GM12878 (cell line): ENCODE data around the gene CHN2. TPM values are rescaled to one million over a fixed set of nuclear protein-coding genes. Genes with fewer than 3 reads are reported as not detected.

ENCODE experiments used
- ATAC-seq: fragments of 200-7000 bp; cut with Tn5 transposase; 3 replicates; pipeline ENCODE4 v1.9.1; 2020; ENCODE audit warnings: mild to moderate bottlenecking, moderate library complexity
- BruUV-seq: library from RNA; stranded (reverse); fragments of 400-500 nt; replicated peaks from 2 replicates; lab custom pipeline; 2021; lab: Mats Ljungman, UMichigan
- CTCF ChIA-PET: fragments of 300-600 bp; sonication (Branson Sonifier 250); formaldehyde crosslinking; extraction: SDS; loops from one replicate; lab custom pipeline; 2021; ENCODE audit warnings: inconsistent platforms; lab: Yijun Ruan, JAX
- POLR2A ChIA-PET: fragments of 350-600 bp; formaldehyde crosslinking; extraction: SDS; loops from one replicate; lab custom pipeline; 2021; ENCODE audit warnings: inconsistent platforms; lab: Charles Lee
- RAD21 ChIA-PET: fragments of 300-600 bp; sonication (Branson Sonifier 250); formaldehyde crosslinking; loops from one replicate; lab custom pipeline; 2023; ENCODE audit warnings: antibody characterized with exemption; ENCODE audit not compliant: unreplicated experiment; lab: Charles Lee
- SMC1A ChIA-PET: fragments of 300-600 bp; sonication (Branson Sonifier 250); formaldehyde crosslinking; loops from one replicate; lab custom pipeline; 2023; ENCODE audit not compliant: unreplicated experiment, uncharacterized antibody; lab: Charles Lee
- DNase-seq: peaks from one replicate; pipeline ENCODE4 v3.0.0-alpha.2; 2011; ENCODE audit warnings: low read depth, low spot score
- FAIRE-seq: peaks from 3 replicates; lab custom pipeline; 2011; peaks lifted over from hg19 to GRCh38; lab: Jason Lieb, UNC
- H2AFZ ChIP-seq: 2 replicates; pipeline ENCODE4 v1.6.0; 2011; ENCODE audit warnings: low read depth, low read length, control low read depth; ENCODE audit not compliant: control insufficient read depth
- H3K27ac ChIP-seq: 2 replicates; pipeline ENCODE4 v1.5.1; 2011; ENCODE audit warnings: control low read depth; ENCODE audit not compliant: control insufficient read depth, insufficient read depth
- H3K27me3 ChIP-seq, 2 experiments: replicated peaks in 1 of 2; 2 replicates each; pipeline versions ENCODE4 v1.6.0 to v1.6.1; 2011; ENCODE audit warnings: low read length in 1 of 2; ENCODE audit not compliant: control insufficient read depth in 2 of 2, insufficient read depth in 2 of 2
- H3K36me3 ChIP-seq, 2 experiments: 2 replicates each; pipeline ENCODE4 v1.5.1; 2011; ENCODE audit warnings: low read length in 1 of 2; ENCODE audit not compliant: control insufficient read depth in 2 of 2, insufficient read depth in 2 of 2
- H3K4me1 ChIP-seq: 2 replicates; pipeline ENCODE4 v1.6.1; 2011; ENCODE audit warnings: mild to moderate bottlenecking, low read length, moderate library complexity, mixed read lengths; ENCODE audit not compliant: control insufficient read depth, insufficient read depth
- H3K4me2 ChIP-seq: 2 replicates; pipeline ENCODE4 v1.6.0; 2011; ENCODE audit warnings: control low read depth; ENCODE audit not compliant: control insufficient read depth, insufficient read depth
- H3K4me3 ChIP-seq: fragments of 200-600 bp; sonication (generic); 2 replicates; pipeline ENCODE4 v1.5.1; 2016
- H3K79me2 ChIP-seq: 2 replicates; pipeline ENCODE4 v1.6.0; 2011; ENCODE audit warnings: low read length; ENCODE audit not compliant: control insufficient read depth, insufficient read depth
- H3K9ac ChIP-seq: 2 replicates; pipeline ENCODE4 v1.8.0; 2011; ENCODE audit warnings: low read length, control low read depth, mixed read lengths; ENCODE audit not compliant: control insufficient read depth, insufficient read depth
- H3K9me3 ChIP-seq: replicated peaks from 3 replicates; pipeline ENCODE4 v1.5.1; 2011; ENCODE audit warnings: mild to moderate bottlenecking, low read length; ENCODE audit not compliant: control insufficient read depth, insufficient read depth
- H4K20me1 ChIP-seq: 2 replicates; pipeline ENCODE4 v1.6.0; 2011; ENCODE audit not compliant: control insufficient read depth, insufficient read depth
- BCL11A ChIP-seq: IDR thresholded peaks from 2 replicates; pipeline ENCODE4 v1.6.1; 2011; ENCODE audit warnings: low read depth, low read length
- E2F4 ChIP-seq: IDR thresholded peaks from 2 replicates; pipeline ENCODE4 v1.6.1; 2012; ENCODE audit warnings: low read depth, low read length, improper control_type of control experiment
- FOXK2 ChIP-seq: fragments of 450-650 bp; IDR thresholded peaks from 2 replicates; pipeline ENCODE4 v1.6.1; 2017; ENCODE audit warnings: mild to moderate bottlenecking, moderate library complexity
- MAX ChIP-seq: IDR thresholded peaks from 2 replicates; pipeline ENCODE4 v1.6.1; 2012; ENCODE audit warnings: low read depth, low read length, improper control_type of control experiment
- NFIC ChIP-seq: IDR thresholded peaks from 2 replicates; pipeline ENCODE4 v1.6.1; 2012; ENCODE audit warnings: low read depth, mild to moderate bottlenecking, inconsistent platforms, low read length, moderate library complexity
- NFXL1 ChIP-seq: fragments of 450-650 bp; IDR thresholded peaks from 2 replicates; pipeline ENCODE4 v1.6.1; 2017; ENCODE audit warnings: antibody characterized with exemption, mild to moderate bottlenecking, borderline replicate concordance
- USF2 ChIP-seq: IDR thresholded peaks from 2 replicates; pipeline ENCODE4 v1.6.1; 2011; ENCODE audit warnings: low read depth, low read length, improper control_type of control experiment, borderline replicate concordance
- ZBTB4 ChIP-seq: fragments of 450-650 bp; formaldehyde crosslinking; IDR thresholded peaks from 2 replicates; pipeline ENCODE4 v1.4.0; 2022; ENCODE audit warnings: mild to moderate bottlenecking, moderate library complexity
- ZNF274 ChIP-seq: IDR thresholded peaks from one replicate; pipeline ENCODE4 v1.8.0; 2011; ENCODE audit not compliant: insufficient read length, insufficient read depth
- ZNF384 ChIP-seq: IDR thresholded peaks from 2 replicates; pipeline ENCODE4 v1.6.1; 2012; ENCODE audit warnings: low read depth, mild to moderate bottlenecking, low read length, improper control_type of control experiment, borderline replicate concordance
- WGBS: methylation state at CpG from one replicate; pipeline ENCODE4 v1.1.6; 2016; ENCODE audit warnings: low lambda C conversion rate; ENCODE audit not compliant: insufficient replicate concordance, insufficient coverage; ENCODE audit errors: missing lambda C conversion rate; 5-methylcytosine and 5-hydroxymethylcytosine counted together
- in situ Hi-C: fragments of 300-500 bp; cut with MboI; formaldehyde crosslinking; loops from 9 replicates; pipeline ENCODE4 v1.14.3; 2018; ENCODE audit warnings: mixed read lengths
- intact Hi-C: fragments of 100-400 bp; cut with micrococcal nuclease; formaldehyde crosslinking; loops from one replicate; pipeline ENCODE4 v1.14.2; 2022; ENCODE audit not compliant: unreplicated experiment
- polyA plus RNA-seq, 11 experiments: library from polyadenylated mRNA; depleted of rRNA in 4 of 11; unstranded in 6 of 11; stranded (reverse) in 5 of 11; fragments of >200 nt; fragmentation: Nextera tagmentation in 4 of 11; fragmentation: Illumina TruSeq in 1 of 11; extraction: Ambion mirVana in 4 of 11; extraction: Trizol in 1 of 11; gene quantifications; 1 replicate in 1 of 11; 2 replicates in 10 of 11; pipeline versions ENCODE4 v1.2.1 to v1.2.3, GENCODE V29; 2011 to 2016; ENCODE audit warnings: inconsistent platforms in 2 of 11, missing spikeins in 2 of 11, low read depth in 1 of 11
- total RNA-seq, 4 experiments: library from RNA; depleted of rRNA in 3 of 4; stranded (reverse); fragments of >200 nt in 3 of 4; fragmentation: Illumina TruSeq in 1 of 4; extraction: Trizol in 1 of 4; gene quantifications; 2 replicates each; pipeline versions ENCODE4 v1.2.1 to v1.2.3, GENCODE V29; 2013 to 2021

CHN2 gene
- total and polyA plus RNA-seq, 10 of the 15 experiments (the other 5 are each of a cell fraction or from before 2014, with no cell fraction given): 0.11 to 3.8 (median 0.37) TPM; not detected in 2

GRCh38 chr7:29445736-29446135 lies 251.2 kb downstream of the CHN2 start:
- Histone ChIP-seq H3K79me2 (no peaks in the 10 kb centered on the region), H3K36me3 (no peaks in the 10 kb centered on the region), H2AFZ (no peak overlapping the region), H3K27ac (no peak overlapping the region), H3K4me3 (no peak overlapping the region), H3K4me1 (no peaks in the 10 kb centered on the region), H3K27me3 (no peaks in the 10 kb centered on the region), H3K4me2 (no peak overlapping the region), H3K9me3 (no peaks in the 10 kb centered on the region), H4K20me1 (no peaks in the 10 kb centered on the region), H3K9ac (no peak overlapping the region)
- TF ChIP-seq USF2 (no peak), BCL11A (no peak), ZNF274 (no peak), E2F4 (no peak), FOXK2 (no peak), MAX (no peak), NFXL1 (no peak), NFIC (no peak), ZBTB4 (CRISPR knock-in tag) (no peak), ZNF384 (no peak)
- BruUV-seq: no TSS peak
- SMC1A ChIA-PET: interaction anchor here (0.7 kb wide), 1 partner anchor 34 kb away, joined by 3 read pairs; no protein-coding TSS in a partner anchor
- in situ Hi-C loops: no loop called here
- RAD21 ChIA-PET: no interaction called here
- FAIRE-seq (no peak), DNase-seq (no peak), ATAC-seq (no peak)
- CTCF ChIA-PET: no interaction called here
- POLR2A ChIA-PET: no interaction called here
- intact Hi-C loops: no loop called here
- WGBS: 34% methylated on average over 6 of the region's 6 CpGs
